ENCODE measurements around the gene AQP7. TPM values are rescaled to one million over a fixed set of nuclear protein-coding genes. Genes with fewer than 3 reads are reported as not detected.
"Not testable (repeated sequence)": the region's sequence is repeated elsewhere in the genome, so short reads cannot be mapped to it uniquely, and the experiment has no call there.

Gene AQP7
- total RNA-seq, 1 experiment from 2014 or later = not detected

DNA sequence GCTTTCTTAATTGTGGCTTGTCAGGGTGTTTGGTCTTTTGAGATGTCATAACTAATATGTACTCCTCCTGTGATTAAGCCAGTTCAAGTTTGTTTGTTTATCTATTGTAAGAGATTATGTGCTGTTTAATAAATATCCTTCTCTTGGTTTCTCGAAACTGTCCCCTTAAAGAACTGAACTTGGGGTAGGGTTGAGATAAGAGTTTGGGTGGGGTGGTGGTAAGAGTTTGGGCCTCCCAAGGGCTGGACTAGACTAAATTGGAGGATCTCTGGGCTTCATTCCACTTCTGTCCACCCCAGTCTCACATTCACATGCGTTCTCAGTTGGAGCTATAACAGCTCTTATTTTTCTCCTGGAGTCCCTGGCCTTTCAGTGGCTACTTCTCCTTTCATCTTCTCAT, 38.2 kb downstream of the AQP7 start:
- H3K9me3 ChIP-seq (ENCODE audit: low read length) = no peaks in the 10 kb centered on the region
- ATAC-seq (no peak), DNase-seq (no peak)
- H3F3A ChIP-seq (ENCODE audit: low read length, unreplicated experiment) = no peaks in the 10 kb centered on the region
- intact Hi-C loops (cut with micrococcal nuclease) = no loop called here
- no peaks in the 10 kb centered on the region for H4K20me1 ChIP-seq (ENCODE audit: low read length)
- no peak overlapping the region for H2AFZ ChIP-seq (ENCODE audit: low read length)
- H3K36me3 ChIP-seq (ENCODE audit: low read depth, low read length) = no peaks in the 10 kb centered on the region
- H3K4me2 ChIP-seq (ENCODE audit: low read length) = no peak overlapping the region
- POLR2A ChIA-PET (ENCODE audit: unreplicated experiment) = no interaction called here
- no peak overlapping the region for H3K9ac ChIP-seq (ENCODE audit: low read length)
- TF ChIP-seq EZH2 (IDR thresholded peaks at IDR 0.05; ENCODE audit: low read length, unreplicated experiment) = no peak
- TF ChIP-seq, protein P1, sequence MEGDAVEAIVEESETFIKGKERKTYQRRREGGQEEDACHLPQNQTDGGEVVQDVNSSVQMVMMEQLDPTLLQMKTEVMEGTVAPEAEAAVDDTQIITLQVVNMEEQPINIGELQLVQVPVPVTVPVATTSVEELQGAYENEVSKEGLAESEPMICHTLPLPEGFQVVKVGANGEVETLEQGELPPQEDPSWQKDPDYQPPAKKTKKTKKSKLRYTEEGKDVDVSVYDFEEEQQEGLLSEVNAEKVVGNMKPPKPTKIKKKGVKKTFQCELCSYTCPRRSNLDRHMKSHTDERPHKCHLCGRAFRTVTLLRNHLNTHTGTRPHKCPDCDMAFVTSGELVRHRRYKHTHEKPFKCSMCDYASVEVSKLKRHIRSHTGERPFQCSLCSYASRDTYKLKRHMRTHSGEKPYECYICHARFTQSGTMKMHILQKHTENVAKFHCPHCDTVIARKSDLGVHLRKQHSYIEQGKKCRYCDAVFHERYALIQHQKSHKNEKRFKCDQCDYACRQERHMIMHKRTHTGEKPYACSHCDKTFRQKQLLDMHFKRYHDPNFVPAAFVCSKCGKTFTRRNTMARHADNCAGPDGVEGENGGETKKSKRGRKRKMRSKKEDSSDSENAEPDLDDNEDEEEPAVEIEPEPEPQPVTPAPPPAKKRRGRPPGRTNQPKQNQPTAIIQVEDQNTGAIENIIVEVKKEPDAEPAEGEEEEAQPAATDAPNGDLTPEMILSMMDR (conservative IDR thresholded peaks at IDR 0.05; ENCODE audit: low read depth, low read length) = no peak
- TF ChIP-seq EZH2phosphoT487 (IDR thresholded peaks at IDR 0.05; ENCODE audit: borderline replicate concordance, low read length) = no peak
- no peaks in the 10 kb centered on the region for H3K9me2 ChIP-seq (replicated peaks; ENCODE audit: low read length)
- no peak overlapping the region for H3K4me3 ChIP-seq (ENCODE audit: low read length)
- no peaks in the 10 kb centered on the region for H3K4me1 ChIP-seq (ENCODE audit: insufficient read depth, low read length)
- CTCF ChIA-PET = no interaction called here
- no peaks in the 10 kb centered on the region for H3K79me2 ChIP-seq (ENCODE audit: low read length)
- no peak overlapping the region for H3K27ac ChIP-seq (ENCODE audit: low read length)
- no peaks in the 10 kb centered on the region for H3K27me3 ChIP-seq (ENCODE audit: low read length)
- no TSS peak for BruUV-seq (replicated peaks)

DNA sequence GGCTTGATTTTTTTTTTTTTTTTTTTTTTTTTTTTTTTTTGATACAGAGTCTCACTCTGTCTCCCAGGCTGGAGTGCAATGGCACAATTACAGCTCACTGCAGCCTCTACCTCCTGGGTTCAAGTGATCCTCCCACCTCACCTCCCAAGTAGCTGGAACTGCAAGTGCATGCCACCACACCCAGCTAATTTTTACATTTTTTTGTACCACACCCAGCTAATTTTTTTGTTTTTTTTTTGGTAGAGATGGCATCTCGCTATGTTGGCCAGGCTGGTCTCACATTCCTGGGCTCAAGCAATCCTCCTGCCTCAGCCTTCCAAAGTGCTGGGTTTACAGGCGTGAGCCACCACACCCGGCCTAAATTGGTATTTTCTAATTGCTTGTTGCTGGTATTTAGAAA, 43.7 kb downstream of the AQP7 start:
- not testable (repeated sequence) for ATAC-seq

DNA sequence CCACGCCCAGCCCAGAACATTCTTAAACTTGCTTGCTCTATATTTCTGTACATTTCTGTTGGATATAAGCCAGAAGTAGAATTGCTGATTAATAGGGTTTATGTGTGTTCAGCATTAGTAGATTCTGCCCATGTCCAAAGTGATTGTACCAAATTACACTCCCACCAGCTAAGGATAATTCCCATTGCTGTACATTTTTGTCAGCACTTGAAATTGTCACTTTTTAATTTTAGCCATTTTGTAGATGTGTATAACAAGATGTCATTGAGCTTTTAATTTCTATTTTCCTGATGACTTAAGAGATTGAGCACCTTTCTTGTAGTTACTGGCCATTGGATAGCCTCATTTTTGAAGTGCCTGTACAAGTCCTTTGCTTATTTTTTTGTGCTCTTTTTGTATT, 46.4 kb downstream of the AQP7 start:
- no peak overlapping the region for H3K4me2 ChIP-seq (ENCODE audit: low read length)
- no peak for DNase-seq
- no peak overlapping the region for H3K9ac ChIP-seq (ENCODE audit: low read length)
- no peaks in the 10 kb centered on the region for H3K9me2 ChIP-seq (replicated peaks; ENCODE audit: low read length)
- H3K4me3 ChIP-seq (ENCODE audit: low read length) = no peak overlapping the region
- H3F3A ChIP-seq (ENCODE audit: low read length, unreplicated experiment) = no peaks in the 10 kb centered on the region
- no peaks in the 10 kb centered on the region for H3K79me2 ChIP-seq (ENCODE audit: low read length)
- no peak overlapping the region for H3K27ac ChIP-seq (ENCODE audit: low read length)
- TF ChIP-seq EZH2phosphoT487 (IDR thresholded peaks at IDR 0.05; ENCODE audit: borderline replicate concordance, low read length) (no peak), EZH2 (IDR thresholded peaks at IDR 0.05; ENCODE audit: low read length, unreplicated experiment) (no peak)
- TF ChIP-seq, protein P1 (conservative IDR thresholded peaks at IDR 0.05; ENCODE audit: low read depth, low read length) = no peak
- no peaks in the 10 kb centered on the region for H3K9me3 ChIP-seq (ENCODE audit: low read length)
- no peaks in the 10 kb centered on the region for H3K36me3 ChIP-seq (ENCODE audit: low read depth, low read length)
- BruUV-seq (replicated peaks) = no TSS peak
- no peak overlapping the region for H2AFZ ChIP-seq (ENCODE audit: low read length)
- peaks cover 20% of the 10 kb centered on the region for H3K4me1 ChIP-seq (ENCODE audit: insufficient read depth, low read length)
- ChIA-PET CTCF (no interaction called here), POLR2A (ENCODE audit: unreplicated experiment) (no interaction called here)
- H3K27me3 ChIP-seq (ENCODE audit: low read length) = no peaks in the 10 kb centered on the region
- H4K20me1 ChIP-seq (ENCODE audit: low read length) = no peaks in the 10 kb centered on the region
- no peak for ATAC-seq
- intact Hi-C loops (cut with micrococcal nuclease) = no loop called here

More for the DNA sequence above, 43.7 kb downstream of the AQP7 start:
- H3K36me3 ChIP-seq (ENCODE audit: low read depth, low read length); DNase-seq; H3K27ac ChIP-seq (ENCODE audit: low read length); H3K9ac ChIP-seq (ENCODE audit: low read length); BruUV-seq (replicated peaks); H3K4me3 ChIP-seq (ENCODE audit: low read length); H3K4me2 ChIP-seq (ENCODE audit: low read length); H4K20me1 ChIP-seq (ENCODE audit: low read length); H3K9me3 ChIP-seq (ENCODE audit: low read length); POLR2A ChIA-PET (ENCODE audit: unreplicated experiment); H3K27me3 ChIP-seq (ENCODE audit: low read length); intact Hi-C loops (cut with micrococcal nuclease); H3F3A ChIP-seq (ENCODE audit: low read length, unreplicated experiment); H3K79me2 ChIP-seq (ENCODE audit: low read length); H3K9me2 ChIP-seq (replicated peaks; ENCODE audit: low read length); H2AFZ ChIP-seq (ENCODE audit: low read length); CTCF ChIA-PET: not testable (repeated sequence)
- peaks cover 12% of the 10 kb centered on the region for H3K4me1 ChIP-seq (ENCODE audit: insufficient read depth, low read length)
